GF-D8 (cell line): Measurements from ENCODE around the gene MEOX2.

ENCODE experiments used
- DNase-seq: peaks from one replicate; lab custom pipeline; 2025; lab: John Stamatoyannopoulos, UW

MEOX2 gene

GRCh38 chr7:15686295-15686956, at the start of gene MEOX2:
TSS of gene MEOX2 (minus strand) at chr7:15686683. CDS start at chr7:15686402, 281 bp downstream.
- DNase-seq: no peak

- no peak for DNase-seq
Measured at GRCh38 chr7:15729746-15730145, 43.3 kb upstream of the MEOX2 start.

- no peak for DNase-seq
Measured at GRCh38 chr7:15725051-15725450, 38.6 kb upstream of the MEOX2 start.

DNA sequence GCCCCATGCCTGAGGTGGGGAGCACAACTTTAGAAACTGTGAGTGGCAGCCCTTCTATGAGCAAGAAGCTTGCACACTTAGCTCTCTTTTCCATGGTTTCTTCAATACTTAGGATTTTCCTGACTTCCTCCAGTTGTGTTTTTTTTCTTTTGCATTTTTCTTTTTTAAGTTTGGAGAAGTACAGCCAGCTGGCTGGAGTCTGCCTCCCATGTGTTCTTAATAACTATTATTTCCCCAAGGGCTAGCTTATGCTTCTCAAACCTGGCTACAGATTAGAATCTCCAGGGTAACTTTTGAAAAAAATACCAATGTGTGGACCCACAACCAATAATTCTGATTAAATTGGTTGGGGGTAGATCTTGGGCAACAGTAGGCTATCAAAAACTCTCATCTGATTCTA, 37.4 kb upstream of the MEOX2 start:
- DNase-seq: no peak

GRCh38 chr7:15720849-15721471, 34.5 kb upstream of the MEOX2 start:
- DNase-seq: peak; percentile 30

GRCh38 chr7:15719311-15719710, 32.8 kb upstream of the MEOX2 start:
- DNase-seq: no peak

DNA sequence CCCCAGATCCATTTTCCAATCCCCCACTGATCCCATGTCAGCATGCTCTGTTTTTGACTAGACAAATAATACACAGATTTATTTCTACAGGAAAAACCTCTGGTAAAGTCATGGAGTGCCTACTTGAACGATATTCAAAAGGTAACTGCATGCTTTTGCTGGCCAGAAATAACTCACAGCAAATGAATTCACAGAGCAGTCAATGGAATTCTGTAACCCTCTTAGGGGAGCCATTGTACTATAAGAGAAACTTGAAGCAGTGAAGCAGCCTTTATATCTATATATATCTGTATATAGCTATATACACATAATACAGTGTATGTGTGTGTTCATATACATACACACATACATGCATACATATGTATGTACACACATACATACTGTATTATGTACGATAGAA, 29.0 kb upstream of the MEOX2 start:
- no peak for DNase-seq

DNA sequence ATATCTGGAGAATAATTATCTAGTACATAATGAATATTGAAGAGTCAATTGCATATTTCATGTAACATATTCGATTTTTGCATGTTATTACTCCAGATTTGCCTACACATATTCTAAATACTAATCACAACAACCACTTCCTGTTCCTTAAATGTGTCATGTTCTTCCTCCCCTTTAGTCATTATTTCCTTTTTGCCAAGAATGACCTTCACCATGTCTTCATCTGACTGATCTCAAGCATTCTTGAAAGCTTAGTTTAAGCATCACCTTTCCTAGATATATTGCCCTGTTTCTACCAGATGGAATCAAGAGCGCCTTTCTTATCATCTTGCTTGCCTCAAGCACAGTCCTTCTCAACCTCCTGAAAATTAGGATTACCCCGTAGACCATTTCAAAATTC, 23.5 kb upstream of the MEOX2 start:
- no peak for DNase-seq

- DNase-seq: no peak
Measured at GRCh38 chr7:15707570-15707969, 21.1 kb upstream of the MEOX2 start.

DNA sequence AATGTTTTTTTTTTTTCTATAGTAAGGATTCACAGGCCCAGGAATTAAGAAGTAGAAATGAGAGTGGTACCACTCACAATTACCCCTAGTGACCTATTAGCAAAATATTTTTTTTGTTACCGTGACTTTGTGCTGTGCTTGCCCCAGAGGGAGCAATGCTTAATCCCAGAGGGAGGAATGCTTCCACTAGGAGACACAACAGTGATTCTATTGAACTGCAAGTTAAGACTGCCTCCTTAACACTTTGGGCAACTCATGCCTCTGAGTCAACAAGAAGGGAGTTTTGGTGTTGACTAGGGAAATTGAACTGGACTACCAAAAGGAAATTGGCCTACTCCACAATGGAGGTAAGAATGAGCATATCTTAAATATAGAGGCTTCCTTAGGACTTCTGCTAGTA, 17.2 kb upstream of the MEOX2 start:
- DNase-seq: no peak

DNA sequence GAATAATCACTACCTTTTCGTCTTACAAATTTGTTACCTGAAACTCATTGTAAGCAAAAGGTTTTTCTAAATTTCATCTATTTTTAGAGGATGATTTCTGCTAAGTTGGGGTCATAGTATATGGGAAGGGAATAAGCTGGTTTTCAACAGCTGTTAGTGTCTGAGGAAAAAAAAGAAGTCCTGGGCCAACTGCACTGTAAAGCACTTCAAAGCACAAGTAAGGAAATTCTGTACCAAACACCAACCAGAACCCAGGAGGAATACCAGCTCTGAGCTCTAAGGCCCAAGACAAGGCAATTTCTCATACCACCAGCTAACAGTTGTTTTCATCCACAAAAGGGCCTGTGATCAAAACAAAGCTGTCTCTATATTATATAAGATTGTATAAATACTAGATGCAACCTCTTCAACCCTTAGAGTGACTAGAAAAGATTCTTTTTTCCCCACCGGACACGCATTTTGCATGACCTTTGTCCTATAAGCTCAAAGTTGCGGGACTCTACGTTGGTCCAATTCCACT, 6.1 kb upstream of the MEOX2 start:
- DNase-seq: no peak

DNA sequence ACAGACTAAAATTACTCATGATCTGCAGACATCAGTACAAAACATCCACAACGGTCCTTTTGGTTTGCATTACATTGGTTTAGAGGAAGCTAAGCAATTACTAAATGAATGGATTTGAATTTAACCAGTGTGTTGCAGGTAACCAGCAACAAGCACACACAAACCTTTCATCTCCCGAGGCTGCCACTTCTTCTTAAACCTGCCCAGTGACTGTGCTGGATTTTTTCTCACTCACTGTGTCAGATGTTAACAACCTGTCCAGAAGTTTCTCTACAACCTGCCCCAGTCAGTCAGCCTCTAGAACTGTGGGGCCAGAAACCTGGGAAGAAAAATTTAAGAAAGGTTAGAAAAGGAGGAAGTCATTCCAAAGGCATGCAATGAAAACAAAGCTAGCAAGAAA, 2.4 kb upstream of the MEOX2 start:
- DNase-seq: no peak

DNA sequence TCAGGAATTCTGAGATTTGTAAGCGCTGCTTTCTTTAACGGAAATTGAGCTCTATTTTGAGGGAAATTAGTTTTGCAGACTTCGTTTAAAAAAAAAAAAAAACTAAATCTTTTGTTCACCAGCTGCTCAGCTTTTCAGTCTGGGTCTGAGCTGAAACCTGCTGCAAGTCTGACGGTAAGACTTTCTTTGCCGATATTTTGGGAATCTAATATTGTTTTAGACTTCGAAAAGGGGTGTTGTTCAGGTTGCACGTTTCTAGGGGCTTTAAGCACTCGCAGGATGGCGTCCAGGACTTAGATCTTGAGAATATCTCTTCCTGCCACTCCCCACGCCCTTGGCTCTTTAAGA, 1.8 kb upstream of the MEOX2 start:
- DNase-seq: no peak

- no peak for DNase-seq
Measured at GRCh38 chr7:15687546-15688278, 1.2 kb upstream of the MEOX2 start.

GRCh38 chr7:15686957-15687545, 568 bp upstream of the MEOX2 start:
- no peak for DNase-seq

- DNase-seq: no peak
Measured at GRCh38 chr7:15685358-15686294, 857 bp downstream of the MEOX2 start.

- DNase-seq: no peak
Measured at GRCh38 chr7:15684871-15685270, 1.6 kb downstream of the MEOX2 start.

DNA sequence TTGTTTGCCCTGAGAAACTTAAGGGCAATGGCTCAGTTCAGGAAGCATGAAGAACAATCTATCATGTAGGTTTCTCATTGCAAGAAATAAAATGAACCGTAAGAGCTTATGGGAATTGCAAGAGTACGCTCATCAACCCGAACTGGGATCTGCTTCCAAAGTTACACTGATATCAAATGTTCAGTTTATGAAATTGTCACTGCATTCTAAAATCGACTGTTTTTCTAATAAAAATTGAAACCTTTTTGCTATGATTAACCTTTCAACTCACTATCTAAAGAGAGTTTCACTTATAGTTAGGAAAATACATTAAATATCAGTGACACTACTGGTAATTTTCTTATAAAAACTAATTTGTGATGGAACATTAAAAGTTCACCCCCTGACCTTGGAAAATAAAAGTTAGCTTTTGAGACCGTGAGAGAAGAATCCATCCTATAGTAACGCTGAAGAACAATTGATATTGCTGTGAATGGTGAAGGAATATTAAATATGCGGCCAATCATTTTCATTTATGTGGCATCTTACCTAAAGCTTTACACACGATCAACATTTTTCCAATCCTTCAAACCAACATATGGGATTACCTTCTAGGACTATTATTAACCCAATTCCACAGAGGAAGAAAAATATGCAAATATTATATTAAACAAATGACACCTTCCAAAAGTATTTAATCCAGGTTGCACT, 2.2 kb downstream of the MEOX2 start:
- DNase-seq: no peak

DNA sequence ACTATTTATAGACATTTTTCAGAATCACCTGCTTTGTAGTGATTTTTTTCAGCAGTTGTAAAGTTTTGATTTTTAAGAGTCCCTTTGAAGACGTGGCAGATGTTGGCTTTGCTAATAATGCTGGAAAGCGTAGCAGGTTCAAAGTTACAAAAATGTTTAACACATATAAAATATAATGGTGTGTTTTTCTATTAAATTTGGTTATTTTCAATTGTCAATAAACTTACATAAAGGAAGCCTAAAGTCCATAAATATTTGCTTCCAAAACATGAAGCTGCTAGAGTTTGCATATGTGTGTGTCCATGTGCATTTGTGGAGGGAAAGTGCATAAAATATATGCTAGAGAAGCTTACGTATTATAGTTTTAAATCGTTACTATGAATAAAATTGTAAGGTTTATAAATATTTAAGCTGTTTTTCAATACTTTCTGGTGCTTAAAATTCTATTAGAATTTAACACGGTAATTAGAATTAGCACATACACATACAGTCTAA, 3.7 kb downstream of the MEOX2 start:
- no peak for DNase-seq

- DNase-seq: no peak
Measured at GRCh38 chr7:15682111-15682510, 4.4 kb downstream of the MEOX2 start.

DNA sequence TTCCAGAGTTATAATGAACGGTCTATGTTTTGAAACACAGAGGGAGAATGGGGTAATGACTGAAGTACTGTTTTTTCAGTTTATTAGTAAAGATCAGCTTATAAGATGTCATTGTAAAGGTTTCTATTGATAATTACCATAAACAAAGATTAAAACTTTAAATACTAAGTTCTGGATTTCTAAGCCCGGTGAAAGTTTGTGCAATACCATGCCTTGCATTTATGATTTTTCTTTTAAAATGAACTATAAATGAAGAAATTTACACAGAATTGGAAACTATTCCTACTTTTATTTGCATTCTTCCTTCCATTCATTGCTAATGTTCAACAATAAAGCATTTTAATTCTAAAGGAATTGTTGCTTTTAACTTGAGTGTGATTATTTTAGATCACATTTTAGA, 4.9 kb downstream of the MEOX2 start:
- no peak for DNase-seq
